ENCODE results near the gene MLLT10. TPM values are rescaled to one million over a fixed set of nuclear protein-coding genes. Genes with fewer than 3 reads are reported as not detected.

The MLLT10 gene
- total and polyA plus RNA-seq, 2 of the 8 experiments (the other 6 are each of a cell fraction or from before 2014, with no cell fraction given), result 53.1 to 62.1 TPM

GRCh38 chr10:21769041-21769440 lies 235.0 kb downstream of the MLLT10 start:
- Histone ChIP-seq H3K18ac (ENCODE audit: extremely low read depth, low read length) (no peak overlapping the region), H2AFZ (ENCODE audit: low read length) (no peak overlapping the region), H2BK5ac (ENCODE audit: low read depth, low read length) (no peak overlapping the region), H4K8ac (ENCODE audit: extremely low read depth, insufficient read depth, low read length) (no peak overlapping the region), H3K4me2 (ENCODE audit: insufficient read depth in 1 of 2, low read depth in 2 of 2, low read length in 2 of 2) (no peak overlapping the region), H2BK15ac (ENCODE audit: low read length) (no peak overlapping the region), H3K9me3 (ENCODE audit: insufficient read depth in 2 of 2, low read depth in 1 of 2, low read length in 1 of 2) (peaks cover 0 to 3% of the 10 kb centered on the region in 2 experiments; a peak in 1 of 4 replicates), H3K4me3 (ENCODE audit: extremely low read depth in 1 of 4, insufficient read depth in 2 of 4, low read depth in 3 of 4, low read length in 4 of 4) (no peak overlapping the region), H4K5ac (ENCODE audit: insufficient read length, low read depth, low read length) (no peak overlapping the region), H2AK5ac (ENCODE audit: low read depth, low read length) (no peak overlapping the region), H3K23ac (ENCODE audit: insufficient read length) (no peak overlapping the region), H3K79me1 (ENCODE audit: low read depth, low read length) (no peaks in the 10 kb centered on the region), H3K27me3 (replicated peaks in 1 of 4; ENCODE audit: control insufficient read depth in 3 of 4, extremely low read depth in 1 of 4, insufficient read depth in 3 of 4, low read length in 3 of 4) (peaks cover 0 to 1% (median 0%) of the 10 kb centered on the region in 4 experiments; a peak in 1 of 7 replicates), H3K27ac (ENCODE audit: low read depth, low read length) (no peak overlapping the region), H3K23me2 (ENCODE audit: low read depth, low read length) (no peaks in the 10 kb centered on the region), H3K56ac (replicated peaks; ENCODE audit: insufficient read length, low read depth, low read length) (no peak overlapping the region), H2BK12ac (ENCODE audit: low read depth, low read length) (no peak overlapping the region), H4K20me1 (replicated peaks in 1 of 2; ENCODE audit: control insufficient read depth in 1 of 2, insufficient read depth in 2 of 2, low read length in 2 of 2) (no peaks in the 10 kb centered on the region), H3K14ac (ENCODE audit: insufficient read length) (no peak overlapping the region), H3K79me2 (ENCODE audit: control insufficient read depth in 1 of 2, insufficient read depth in 2 of 2, low read length in 2 of 2) (no peaks in the 10 kb centered on the region), H3K36me3 (ENCODE audit: control insufficient read depth in 2 of 4, insufficient read depth in 4 of 4, low read length in 3 of 4) (no peaks in the 10 kb centered on the region), H2BK20ac (ENCODE audit: low read length) (no peak overlapping the region), H3K4ac (replicated peaks; ENCODE audit: insufficient read length, low read depth, low read length) (no peak overlapping the region), H3K9ac (replicated peaks in 1 of 4; ENCODE audit: extremely low read depth in 1 of 4, low read depth in 3 of 4, low read length in 3 of 4) (no peak overlapping the region), H2BK120ac (replicated peaks; ENCODE audit: low read depth, low read length) (no peak overlapping the region), H3K4me1 (replicated peaks in 1 of 4; ENCODE audit: control insufficient read depth in 3 of 4, insufficient read depth in 4 of 4, low read length in 3 of 4) (no peaks in the 10 kb centered on the region), H4K91ac (replicated peaks; ENCODE audit: insufficient read length, low read length) (no peak overlapping the region)
- CTCF ChIA-PET (ENCODE audit: partially characterized antibody), result interaction anchor here (0.8 to 2.0 kb wide), 4 partner anchors 11 to 36 kb away, joined by 3 to 8 read pairs (median 3); no protein-coding TSS in a partner anchor
- 86% methylated on average over 3 of the region's 3 CpGs; no CpG with 5 or more reads in 1 of the 2 experiments for WGBS, 2 experiments (ENCODE audit: extremely low coverage in 1 of 2, insufficient coverage in 1 of 2, insufficient read length in 1 of 2, insufficient replicate concordance in 2 of 2, low coverage in 1 of 2, low lambda C conversion rate in 2 of 2, missing lambda C conversion rate in 1 of 2)
- no peak for DNase-seq (ENCODE audit: low read depth in 1 of 2, low spot score in 2 of 2)
- no peak for FAIRE-seq
- TF ChIP-seq JUN (IDR thresholded peaks at IDR 0.05; ENCODE audit: low read depth, low read length) (no peak), TEAD4 (IDR thresholded peaks at IDR 0.05; ENCODE audit: low read depth, low read length) (no peak), TCF12 (IDR thresholded peaks at IDR 0.05; ENCODE audit: low read depth, low read length) (no peak), HDAC6 (IDR thresholded peaks at IDR 0.05; ENCODE audit: low read depth, low read length) (no peak), ATF3 (IDR thresholded peaks at IDR 0.05; ENCODE audit: insufficient read depth, low read depth, low read length) (no peak), SIX5 (IDR thresholded peaks at IDR 0.05; ENCODE audit: low read depth, low read length) (no peak), RBBP5 (IDR thresholded peaks at IDR 0.05; ENCODE audit: borderline replicate concordance, low read depth, low read length) (no peak)
- POLR2A ChIA-PET (ENCODE audit: partially characterized antibody), result interaction anchor here (1.2 to 1.4 kb wide), 2 partner anchors 9 to 11 kb away, joined by 3 to 5 read pairs; no protein-coding TSS in a partner anchor
